Measurements from ENCODE around the gene SLC6A11.

Gene SLC6A11

DNA sequence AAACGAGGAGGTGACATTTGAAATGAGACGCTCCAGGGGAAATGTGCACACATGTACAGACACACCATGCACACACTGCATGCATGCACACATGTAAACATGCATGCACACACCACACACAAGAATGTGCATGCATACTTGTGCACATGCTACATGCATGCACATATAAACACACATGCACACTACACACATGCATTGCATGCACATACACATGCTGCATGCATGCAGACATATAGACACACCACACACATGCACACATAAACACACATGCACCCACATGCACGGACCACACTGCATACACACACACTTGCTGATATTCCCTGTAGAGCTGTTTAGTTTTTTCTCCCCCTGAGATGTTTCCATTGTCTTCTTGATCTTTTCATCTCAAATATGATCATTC is 138.7 kb downstream of the SLC6A11 start:
- DNase-seq (ENCODE audit: low read depth), result no peak

DNA sequence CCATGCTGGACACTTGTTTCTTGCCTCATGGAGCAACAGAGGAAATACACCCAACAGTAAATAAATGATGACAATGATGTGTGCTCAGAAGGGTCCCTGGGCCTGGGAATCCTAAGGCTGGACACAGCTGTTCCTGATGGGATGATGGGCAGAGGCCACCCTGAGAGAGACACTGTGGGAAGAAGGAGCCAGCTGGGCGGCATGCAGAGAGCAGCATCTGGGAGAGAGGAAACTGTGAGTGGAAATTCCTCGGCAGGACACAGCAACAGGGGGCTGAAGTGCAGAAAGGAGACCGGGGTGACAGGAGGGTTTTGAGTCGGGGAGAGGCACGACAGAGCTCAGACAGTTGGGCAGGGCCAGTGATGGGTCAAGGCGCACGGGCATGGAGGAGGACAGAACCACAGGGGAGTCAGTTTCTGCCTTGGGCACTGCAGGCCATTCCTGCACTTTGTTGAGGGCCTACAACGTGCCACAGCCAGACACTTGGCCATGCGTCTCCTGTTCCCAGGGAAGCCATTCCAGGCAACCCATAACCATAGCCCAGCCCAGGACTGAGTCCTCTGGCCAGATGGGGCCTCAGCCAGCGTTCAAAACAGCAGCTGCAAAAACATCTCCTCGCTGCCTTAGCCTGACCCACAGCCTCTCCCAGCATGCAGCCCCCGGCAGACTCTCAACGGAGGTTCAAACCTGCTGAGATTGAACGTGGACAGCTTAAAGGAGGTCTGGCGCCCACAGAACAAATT is 139.9 kb downstream of the SLC6A11 start:
- no peak for DNase-seq (ENCODE audit: low read depth)

DNA sequence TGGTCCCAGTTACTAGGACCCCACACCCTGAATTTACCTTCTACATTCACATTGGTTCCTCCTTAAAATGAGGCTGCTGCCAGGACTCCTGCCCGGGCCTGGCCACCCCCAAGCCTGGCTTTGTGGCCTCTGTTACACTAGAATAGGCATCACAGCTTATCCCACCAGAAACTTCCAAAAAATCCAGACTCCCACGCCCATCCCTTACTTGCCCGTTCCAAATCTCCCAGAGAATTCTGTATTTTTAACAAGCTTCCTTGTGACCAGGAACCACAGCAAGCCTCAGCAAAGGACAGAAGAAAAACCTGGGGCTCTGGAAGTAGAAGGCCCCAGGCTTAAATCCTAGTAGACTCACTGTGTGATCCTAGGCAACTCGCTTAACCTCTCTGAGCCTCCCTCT is 140.5 kb downstream of the SLC6A11 start:
- no peak for DNase-seq (ENCODE audit: low read depth)

DNA sequence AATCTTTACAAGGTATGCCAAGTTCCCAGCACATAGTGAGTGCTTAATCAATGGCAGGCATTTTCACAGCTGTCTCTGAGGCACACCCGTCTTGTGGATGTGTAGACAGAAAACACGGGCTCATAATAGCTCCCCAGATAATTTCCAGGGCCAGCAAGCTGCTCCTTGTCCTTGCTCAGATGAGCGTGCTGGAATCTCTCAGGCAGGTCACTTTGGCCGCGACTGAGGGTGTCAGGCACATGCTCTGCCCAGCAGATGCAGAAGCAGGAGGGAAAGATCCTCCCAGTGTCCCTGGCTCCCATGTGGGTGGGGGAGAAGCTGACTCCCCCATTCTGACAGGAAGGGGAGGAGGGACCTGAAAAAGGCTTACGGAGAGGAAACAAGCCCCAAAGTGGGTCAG is 141.0 kb downstream of the SLC6A11 start:
- DNase-seq (ENCODE audit: low read depth), result no peak

DNA sequence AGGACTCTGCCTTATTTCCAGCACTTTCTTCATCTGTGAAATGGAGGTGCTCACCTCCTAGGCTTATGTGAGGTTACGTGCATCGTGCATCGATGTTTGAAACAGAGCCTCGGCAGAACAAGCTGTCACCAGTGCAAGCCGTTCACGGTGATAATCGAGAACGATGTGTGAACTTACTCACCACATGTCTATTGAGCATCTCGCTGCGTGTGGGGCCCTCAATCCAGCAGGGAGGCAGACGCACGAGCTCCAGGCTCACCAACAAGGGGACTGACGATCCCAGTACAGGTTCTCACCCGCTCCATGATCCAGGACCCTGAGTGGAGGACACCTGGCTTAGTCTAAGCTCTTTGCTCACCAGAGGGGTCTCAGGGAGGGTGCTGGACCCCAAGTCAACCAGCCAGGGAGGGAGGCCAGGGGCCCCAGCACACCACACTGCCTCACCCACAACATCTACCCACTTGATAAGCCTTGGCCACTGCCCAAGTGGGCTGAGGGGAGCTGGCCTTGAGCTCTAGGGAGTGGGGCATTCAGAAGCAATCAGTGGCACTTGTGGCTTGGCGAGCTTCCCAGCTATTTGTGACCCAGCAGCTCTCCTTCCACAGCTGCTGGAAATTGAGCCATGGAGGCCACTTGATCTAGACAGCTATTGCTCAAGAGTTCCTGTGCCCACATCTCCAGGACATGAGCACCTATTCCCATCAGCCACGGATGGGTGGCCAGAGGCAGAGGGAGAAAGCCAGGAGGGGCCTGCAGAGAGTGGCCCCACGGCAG is 142.1 kb downstream of the SLC6A11 start:
- DNase-seq (ENCODE audit: low read depth), result no peak

DNA sequence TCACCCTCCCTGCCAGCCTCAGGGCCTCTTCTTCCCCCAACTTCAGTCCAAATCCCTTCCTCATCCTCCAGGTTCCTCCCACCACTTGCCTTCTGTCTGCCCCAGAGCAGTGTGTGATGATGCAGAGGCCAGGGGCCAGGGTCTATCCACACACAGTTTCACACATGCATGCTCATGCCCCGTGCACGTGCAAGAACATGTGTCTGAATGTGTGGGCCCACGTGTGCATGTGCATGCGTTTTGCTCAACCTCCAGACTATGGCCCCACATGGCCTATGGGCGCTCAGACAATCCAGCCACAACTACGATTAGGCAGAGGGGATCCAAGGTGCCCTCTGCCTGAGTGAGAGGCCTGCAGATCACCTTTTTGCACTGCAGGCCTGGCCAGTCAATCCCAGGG is 144.2 kb downstream of the SLC6A11 start:
- DNase-seq (ENCODE audit: low read depth), result no peak

DNA sequence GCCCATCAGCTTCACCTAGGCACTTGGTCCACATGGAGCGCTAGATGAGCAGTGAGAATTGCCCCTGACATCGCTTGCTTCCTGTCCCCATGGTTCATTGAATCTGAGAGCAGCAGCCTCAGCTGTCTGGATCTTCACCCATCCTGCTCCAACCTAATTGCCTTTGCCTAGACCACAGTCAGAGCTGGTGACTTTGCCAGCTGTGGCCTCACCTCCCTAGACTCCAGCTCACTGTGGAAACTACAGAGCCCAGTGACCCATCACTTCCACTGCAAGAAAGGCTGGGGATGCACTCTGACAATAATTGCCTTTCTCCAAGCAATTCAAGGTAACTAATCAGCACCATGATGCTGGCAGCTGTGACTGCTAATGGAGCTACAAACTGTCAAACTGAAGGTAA is 145.9 kb downstream of the SLC6A11 start:
- DNase-seq (ENCODE audit: low read depth), result no peak

DNA sequence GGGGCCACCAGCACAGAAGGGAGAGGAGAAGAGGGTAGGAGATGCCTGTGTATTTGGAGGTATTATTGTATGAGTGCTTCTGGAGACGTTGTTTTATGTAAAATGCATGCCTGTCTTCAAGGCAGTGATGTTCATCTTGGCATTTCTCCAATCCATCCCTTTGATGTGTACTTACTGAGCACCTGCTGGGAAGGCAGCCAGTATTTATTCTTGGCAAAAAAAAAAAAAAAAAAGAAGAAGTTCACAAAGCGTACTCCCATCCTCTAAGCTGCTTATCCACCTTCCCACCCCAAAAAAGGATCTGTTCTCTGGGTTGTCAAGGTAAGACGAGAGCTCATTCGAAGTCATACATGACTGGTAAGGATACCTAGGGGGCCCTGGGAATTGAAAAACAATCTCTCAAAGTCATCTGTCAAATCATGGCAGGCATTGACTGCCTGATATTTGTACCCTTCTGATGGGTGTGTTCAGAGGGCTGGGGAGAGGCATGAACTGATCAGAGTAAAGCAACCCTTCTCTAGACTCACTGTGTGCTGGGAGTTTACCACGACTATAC is 146.5 kb downstream of the SLC6A11 start:
- no peak for DNase-seq (ENCODE audit: low read depth)

DNA sequence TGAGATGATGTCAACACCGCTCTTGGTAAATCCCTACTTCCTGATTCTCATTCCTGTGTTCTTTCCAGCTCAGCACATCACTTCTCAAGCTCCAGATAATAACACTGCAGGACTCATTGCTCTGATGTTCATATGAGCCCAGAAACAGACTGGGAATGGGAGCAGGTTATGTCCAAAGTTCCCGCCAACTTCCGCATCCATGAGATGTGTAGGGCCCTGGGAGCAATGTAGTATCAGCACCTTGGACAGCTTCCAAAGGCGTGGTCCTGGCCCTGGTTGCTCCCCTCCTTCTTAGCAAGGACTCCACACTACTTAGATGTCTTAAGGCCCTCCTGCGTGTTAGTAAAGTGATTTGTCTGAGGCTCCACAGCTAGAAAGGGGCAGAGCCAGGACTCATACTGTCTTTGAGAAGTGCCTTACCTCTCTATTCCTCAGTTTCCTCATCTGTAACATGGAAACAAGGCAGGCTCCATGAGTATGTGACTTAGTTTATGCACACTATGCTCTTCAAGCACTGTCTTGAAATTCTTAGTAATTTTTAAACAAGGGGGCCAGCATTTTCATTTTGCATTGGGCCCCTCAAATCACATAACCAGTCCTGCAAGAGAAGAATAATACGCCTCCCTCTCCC is 148.6 kb downstream of the SLC6A11 start:
- DNase-seq (ENCODE audit: low read depth), result no peak

DNA sequence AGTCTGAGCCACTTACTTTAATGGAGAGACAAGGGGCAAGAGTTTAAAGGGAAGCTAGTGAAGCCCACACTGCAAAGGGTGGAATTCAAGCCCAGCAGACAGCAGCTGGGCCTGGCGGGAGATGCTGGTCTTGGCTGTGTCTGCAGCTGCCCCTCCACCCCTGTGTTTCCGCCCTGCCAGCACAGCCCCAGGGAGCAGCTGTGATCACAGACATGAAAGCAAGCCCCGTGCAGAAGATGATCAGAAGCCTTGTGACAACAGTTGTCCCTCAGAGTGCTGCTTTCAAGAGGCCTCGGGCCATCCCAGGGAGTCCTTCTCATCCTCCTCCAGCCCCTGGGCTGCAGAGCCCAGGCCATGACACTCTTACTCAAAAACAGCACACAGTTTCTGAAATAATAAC is 152.4 kb downstream of the SLC6A11 start:
- no peak for DNase-seq (ENCODE audit: low read depth)

DNA sequence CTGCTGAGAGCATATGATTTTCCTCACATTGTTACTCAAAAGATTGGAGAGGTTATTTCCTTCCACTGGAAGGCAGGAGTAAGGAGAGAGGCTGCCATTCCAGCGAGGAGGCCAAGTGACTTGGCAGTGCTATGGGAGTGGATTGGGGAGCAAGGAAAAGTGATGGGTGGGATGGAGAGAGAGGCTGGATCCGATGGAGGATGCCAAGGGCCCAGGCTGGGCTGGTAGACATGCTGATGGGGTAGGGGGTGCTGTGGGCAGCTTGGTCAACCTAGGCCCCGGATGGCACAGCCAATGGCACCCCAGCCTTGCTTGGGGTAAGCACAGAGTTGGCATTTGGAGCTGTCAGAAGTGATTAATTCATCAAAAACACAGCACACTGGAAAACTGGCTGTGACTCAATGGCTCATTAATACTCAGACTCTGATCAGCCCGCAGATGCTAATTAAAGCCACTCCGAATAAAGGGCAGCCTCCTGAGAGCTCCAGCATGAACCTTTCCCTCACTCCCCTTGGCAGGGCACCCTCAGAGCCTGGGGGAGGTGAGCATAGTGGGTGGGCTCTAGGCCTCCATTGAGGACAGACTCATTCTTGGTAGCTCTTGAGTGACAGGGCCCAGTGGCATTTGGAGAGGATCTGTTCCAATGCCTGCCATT is 154.4 kb downstream of the SLC6A11 start:
- no peak for DNase-seq (ENCODE audit: low read depth)

DNA sequence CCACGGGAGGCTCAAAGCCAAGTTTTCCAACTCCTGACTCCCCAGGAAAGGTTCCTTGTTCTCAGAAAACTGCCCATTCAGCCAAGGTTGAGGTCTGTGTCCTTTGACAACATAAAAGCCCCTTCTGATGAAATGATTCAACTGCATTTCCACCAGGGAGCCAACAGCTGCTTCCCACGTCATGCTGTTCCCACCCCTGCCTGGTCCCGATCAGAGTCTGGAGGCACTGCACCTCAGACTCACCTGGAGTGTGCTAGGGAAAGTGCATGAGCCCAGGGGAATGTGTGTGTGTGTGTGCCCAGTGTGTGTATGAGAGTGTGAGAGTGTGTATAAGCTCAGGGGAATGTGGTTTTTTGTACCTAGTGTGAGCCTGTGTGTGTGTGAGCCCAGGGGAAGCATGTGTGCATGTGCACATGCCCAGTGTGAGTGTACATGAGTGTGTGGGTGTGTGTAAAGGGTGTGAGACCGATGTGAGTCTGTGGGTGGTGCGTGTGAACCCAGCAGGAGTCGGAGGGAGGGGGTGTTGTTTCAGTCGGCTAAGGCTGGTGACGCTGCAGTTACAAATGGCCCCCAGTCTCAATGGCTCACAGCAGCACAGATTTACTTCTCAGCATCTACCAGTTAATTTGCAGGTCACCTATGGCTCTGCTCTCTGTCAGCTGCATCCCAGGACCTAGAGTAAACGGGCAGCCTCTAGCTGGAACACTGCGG is 156.2 kb downstream of the SLC6A11 start:
- no peak for DNase-seq (ENCODE audit: low read depth)

DNA sequence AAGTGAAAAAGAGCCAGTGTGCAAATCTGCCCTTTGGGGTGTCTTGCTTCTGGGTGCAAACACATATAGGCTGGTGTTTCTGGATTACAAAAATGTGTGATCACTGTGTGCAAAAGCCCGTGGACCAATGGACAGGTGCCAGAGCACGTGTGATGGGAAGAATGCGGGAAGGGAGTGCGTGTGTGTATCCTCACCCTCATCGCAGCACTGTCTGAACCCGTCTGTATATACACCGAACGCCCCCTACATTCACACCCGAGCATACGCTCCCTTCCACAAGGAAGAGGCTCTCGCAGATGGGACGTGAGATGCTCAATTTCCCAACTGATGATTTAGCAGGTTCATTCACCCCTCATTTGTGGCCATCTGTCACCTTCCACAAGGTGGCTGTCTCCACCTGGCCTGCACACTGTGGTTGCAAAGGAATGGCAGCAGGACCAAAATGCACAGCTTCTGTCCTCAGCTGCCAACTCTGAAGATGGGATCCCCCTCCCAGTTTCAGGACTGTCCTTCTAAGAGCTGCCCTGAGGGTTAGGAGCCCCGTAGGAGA is 157.1 kb downstream of the SLC6A11 start:
- no peak for DNase-seq (ENCODE audit: low read depth)

DNA sequence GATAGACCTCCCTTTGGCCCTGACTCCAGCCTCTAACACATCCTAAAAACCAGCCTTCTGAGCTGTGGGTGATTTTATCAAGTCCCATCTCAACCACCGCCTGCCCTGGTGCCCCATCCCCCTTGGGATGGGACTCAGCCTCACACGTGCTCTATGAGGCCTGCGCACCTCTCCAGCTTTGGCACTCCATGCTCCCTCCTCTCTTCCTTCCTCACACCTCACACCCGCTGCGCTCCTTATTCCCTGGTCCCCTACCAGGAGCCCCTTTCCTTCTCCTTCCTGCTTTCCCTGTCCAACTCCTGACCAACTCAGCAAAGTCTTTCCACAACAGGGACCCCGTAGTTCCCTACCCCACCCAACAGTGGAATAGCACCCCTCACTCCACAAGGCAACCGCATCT is 158.1 kb downstream of the SLC6A11 start:
- no peak for DNase-seq (ENCODE audit: low read depth)

DNA sequence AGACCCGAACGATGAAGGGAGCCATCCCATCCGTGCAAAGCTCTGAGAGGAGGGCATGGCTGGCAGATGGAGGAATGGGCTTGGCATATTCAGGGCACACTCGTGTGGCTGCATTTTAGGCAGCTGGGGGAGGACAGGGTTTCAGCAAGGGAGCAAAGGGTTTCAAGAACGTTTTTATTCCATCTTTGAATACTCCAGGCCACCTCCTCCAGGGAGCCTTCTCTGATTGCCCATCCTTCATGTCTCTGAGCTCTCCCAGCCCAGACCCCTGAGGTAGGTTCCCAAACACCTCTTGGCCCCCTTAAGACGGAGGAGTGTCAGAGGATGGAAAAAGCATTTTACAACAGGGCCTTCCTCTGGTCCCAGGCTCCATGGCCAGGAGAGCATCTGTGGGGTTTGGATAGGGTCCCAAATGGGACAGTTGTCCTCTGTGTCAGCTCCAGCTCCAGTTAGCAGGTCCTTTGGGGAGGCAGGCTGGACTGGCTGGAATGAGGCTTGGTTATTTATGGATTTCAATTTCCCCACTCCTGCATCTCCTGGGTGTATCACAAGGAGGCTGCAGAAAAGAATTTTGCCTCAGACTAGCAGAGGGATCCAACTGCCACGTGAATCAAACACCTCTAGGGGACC is 158.8 kb downstream of the SLC6A11 start:
- DNase-seq (ENCODE audit: low read depth), result no peak

DNA sequence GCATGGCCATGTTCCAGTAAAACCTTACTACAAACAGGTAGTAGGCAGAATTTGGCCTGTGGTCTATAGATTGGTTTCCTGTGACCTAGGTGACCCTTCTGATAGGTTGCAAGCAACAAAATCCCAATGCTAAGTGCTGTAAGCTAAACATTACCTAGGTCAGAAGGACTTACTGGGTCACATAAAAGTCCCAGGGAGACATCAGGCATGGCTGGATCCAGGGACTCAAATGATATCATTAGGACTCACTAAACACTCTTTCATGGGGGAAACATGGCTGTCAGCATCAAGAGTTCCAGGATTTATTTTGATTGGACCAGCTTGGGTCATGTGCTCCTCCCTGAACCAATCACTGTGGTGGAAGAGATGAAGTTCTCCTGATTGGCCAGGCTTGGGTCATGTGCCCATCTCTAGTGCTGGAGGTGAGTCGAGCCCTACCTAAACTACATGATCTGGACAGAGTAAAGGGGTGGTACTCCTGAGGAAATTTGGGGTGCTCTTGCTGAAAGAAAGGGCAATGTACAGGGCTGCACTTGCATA is 159.7 kb downstream of the SLC6A11 start:
- DNase-seq (ENCODE audit: low read depth), result no peak

DNA sequence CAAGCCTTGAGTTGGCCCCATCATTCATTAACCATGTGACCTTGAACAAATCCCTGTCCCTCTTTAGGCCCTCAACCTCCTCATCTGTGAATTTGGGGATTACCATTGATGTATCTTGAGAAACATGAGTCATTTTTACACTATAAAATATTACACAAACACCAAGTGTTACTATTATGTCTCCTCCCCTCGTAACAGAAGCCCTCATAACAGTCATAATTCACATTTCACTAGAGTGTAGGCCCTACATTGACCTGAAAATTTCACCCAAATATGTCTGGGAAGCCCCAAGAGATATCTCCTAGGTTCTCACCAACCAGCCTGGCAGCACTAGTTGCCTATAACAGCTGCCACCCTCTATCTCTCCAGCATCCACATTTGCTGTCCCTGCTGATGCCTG is 160.7 kb downstream of the SLC6A11 start:
- no peak for DNase-seq (ENCODE audit: low read depth)

DNA sequence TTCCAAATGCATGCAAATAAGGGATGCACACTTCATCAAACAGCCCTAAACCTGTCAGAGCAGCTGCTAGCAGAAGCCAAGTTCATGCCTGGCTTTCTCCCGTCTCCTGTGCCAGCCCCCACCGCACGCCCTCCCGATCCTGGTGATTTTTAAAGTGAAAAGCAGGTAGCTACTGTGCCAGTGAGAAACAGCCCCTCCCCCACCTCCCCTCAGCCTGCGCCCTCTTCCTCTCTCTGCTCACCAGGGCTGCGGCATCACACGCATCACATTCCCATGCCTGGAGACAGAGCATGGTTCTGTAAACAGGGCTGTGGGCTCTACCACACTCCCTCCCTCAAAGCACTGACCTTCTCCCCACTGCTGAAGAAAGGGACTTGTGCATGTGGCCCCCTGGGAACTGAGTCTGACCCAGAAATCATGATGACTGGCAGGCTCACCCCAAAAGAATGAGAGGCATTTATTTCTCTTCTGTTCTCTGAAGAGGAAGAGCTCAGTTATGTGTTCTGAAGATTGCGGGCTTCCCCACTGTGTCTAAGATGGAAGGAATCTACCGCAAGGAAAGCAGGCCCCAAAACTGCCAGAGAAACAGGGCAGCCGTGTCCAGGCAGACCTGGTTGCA is 162.0 kb downstream of the SLC6A11 start:
- no peak for DNase-seq (ENCODE audit: low read depth)

DNA sequence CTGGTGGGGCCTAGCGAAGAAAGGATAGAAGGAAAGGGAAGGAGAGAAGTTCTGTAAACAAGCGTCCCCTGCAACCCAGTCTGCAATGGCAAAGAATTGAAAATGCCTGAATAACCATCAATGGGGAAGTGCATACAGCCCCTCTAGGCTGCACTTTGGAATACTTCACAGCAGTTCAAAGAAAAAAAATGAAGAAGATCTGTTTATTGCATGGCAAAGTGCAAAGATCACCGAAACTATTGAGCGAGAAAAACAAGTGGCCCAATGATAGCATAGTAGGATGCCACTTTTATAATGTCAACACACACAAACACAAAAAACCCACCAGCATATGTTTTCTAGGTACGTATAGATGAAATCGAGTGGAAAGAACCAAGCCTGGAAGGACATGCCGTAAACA is 162.9 kb downstream of the SLC6A11 start:
- no peak for DNase-seq (ENCODE audit: low read depth)

DNA sequence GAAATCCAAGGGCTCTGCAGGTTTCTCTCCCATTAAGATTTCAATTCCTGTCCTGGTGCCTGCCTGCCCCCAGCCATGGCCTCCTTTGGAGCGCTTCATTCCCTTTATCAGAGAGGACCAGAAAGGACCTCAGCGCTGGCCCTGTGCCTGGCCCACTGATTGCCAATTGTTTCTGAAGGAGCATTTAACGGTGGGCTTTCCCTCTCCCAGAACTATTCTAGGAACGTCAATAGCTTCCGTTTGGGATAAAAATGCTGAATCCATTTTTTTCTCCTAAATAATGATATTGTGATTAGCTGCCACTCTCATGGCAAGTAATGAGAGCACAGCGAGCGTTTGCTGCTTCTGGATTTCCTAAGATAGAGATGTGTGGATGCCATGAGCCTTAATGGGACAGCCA is 164.3 kb downstream of the SLC6A11 start:
- no peak for DNase-seq (ENCODE audit: low read depth)

Data from stimulated activated CD8-positive, alpha-beta memory T cell treated with anti-CD3 and anti-CD28 coated beads, Interleukin-15, amount 100 ng/mL, for 24 hours (primary cell).